Ascending aorta (tissue), 2 donors: ENCODE data around the gene CTNNA2. TPM values are rescaled to one million over a fixed set of nuclear protein-coding genes. Genes with fewer than 3 reads are reported as not detected.

Source experiments
- DNase-seq, 2 donors: peaks; one replicate each; pipeline ENCODE4 v3.0.0-alpha.2; 2019; ENCODE audit warnings: low spot score in 2 of 2
- H3K27ac ChIP-seq, 2 donors: fragments of 200-600 bp; sonication (generic); one replicate each; pipeline ENCODE4 v1.5.1; 2016 to 2017; ENCODE audit warnings: mild to moderate bottlenecking in 1 of 2
- H3K27me3 ChIP-seq: fragments of 200-600 bp; sonication (generic); one replicate; pipeline ENCODE4 v1.5.1; 2017
- H3K36me3 ChIP-seq, 2 donors: fragments of 200-600 bp; sonication (generic); one replicate each; pipeline ENCODE4 v1.5.1; 2016
- H3K4me1 ChIP-seq, 2 donors: fragments of 200-600 bp; sonication (generic); one replicate each; pipeline ENCODE4 v1.5.1; 2016 to 2017; ENCODE audit warnings: mild to moderate bottlenecking in 1 of 2
- H3K4me3 ChIP-seq, 2 donors: fragments of 200-600 bp; sonication (generic); one replicate each; pipeline ENCODE4 v1.5.1; 2016 to 2017; ENCODE audit warnings: mild to moderate bottlenecking in 1 of 2
- H3K9me3 ChIP-seq, 2 donors: fragments of 200-600 bp; sonication (generic); one replicate each; pipeline ENCODE4 v1.5.1; 2016
- intact Hi-C: fragments of 100-400 bp; cut with DNase I; formaldehyde crosslinking; loops from one replicate; pipeline ENCODE4 v1.15.1; 2023
- total RNA-seq: library from RNA; depleted of rRNA; stranded (reverse); fragments of >200 nt; gene quantifications from one replicate; pipeline ENCODE4 v1.1.0, GENCODE V29; 2016
- TF ChIP-seq, protein P1 (sequence below), 3 experiments: fragments of 200-600 bp in 2 of 3; fragments of 450-650 bp in 1 of 3; sonication (generic) in 2 of 3; IDR thresholded peaks; one replicate each; pipeline ENCODE4 v1.5.1; 2016 to 2019; ENCODE audit warnings: antibody characterized with exemption in 3 of 3, mild to moderate bottlenecking in 1 of 3, moderate library complexity in 1 of 3

CTNNA2 gene
- total RNA-seq, 1 donor from 2014 or later = not detected

DNA sequence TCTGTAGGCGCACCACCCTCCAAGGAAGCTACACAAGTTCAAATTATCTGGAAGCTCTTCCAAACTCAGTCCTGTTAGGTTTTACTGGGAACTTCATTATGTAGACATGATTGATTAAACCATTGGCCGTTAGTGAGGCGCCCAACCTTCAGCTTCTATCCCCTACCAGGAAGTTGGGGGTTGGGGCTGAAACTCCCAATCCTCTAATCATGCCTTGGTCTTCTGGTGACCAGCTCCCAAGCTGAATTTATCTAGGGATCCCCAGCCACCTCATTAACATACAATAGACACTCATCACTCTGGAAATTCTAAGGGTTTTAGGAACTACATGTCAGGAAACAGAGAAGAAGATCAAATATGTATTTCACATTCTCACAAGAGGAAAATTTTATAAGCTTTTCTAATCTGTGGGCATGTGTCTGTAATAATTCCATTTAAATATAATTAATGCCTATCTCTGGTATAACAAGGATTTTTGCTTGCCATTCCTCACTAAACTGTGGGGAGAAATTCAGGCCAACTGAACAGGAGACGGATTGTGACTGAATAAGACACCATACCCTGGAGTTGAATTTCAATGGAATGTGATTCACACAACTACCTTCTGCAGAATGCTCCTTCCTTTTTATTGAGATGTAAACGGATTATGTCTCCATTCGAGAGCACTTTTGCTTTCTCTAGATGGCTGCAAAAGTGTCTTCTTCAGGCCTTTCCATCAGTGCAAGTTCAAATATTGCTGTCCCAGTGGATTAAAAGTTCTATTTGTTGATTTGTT is 463.1 kb downstream of the CTNNA2 start:
- H3K4me1 ChIP-seq = no peaks in the 10 kb centered on the region
- intact Hi-C loops = no loop called here
- no peak for DNase-seq
- H3K9me3 ChIP-seq = no peaks in the 10 kb centered on the region
- no peak overlapping the region for H3K27ac ChIP-seq
- no peak overlapping the region for H3K4me3 ChIP-seq
- TF ChIP-seq, protein P1, sequence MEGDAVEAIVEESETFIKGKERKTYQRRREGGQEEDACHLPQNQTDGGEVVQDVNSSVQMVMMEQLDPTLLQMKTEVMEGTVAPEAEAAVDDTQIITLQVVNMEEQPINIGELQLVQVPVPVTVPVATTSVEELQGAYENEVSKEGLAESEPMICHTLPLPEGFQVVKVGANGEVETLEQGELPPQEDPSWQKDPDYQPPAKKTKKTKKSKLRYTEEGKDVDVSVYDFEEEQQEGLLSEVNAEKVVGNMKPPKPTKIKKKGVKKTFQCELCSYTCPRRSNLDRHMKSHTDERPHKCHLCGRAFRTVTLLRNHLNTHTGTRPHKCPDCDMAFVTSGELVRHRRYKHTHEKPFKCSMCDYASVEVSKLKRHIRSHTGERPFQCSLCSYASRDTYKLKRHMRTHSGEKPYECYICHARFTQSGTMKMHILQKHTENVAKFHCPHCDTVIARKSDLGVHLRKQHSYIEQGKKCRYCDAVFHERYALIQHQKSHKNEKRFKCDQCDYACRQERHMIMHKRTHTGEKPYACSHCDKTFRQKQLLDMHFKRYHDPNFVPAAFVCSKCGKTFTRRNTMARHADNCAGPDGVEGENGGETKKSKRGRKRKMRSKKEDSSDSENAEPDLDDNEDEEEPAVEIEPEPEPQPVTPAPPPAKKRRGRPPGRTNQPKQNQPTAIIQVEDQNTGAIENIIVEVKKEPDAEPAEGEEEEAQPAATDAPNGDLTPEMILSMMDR (IDR thresholded peaks at IDR 0.05) = no peak
- no peaks in the 10 kb centered on the region for H3K36me3 ChIP-seq
- H3K27me3 ChIP-seq = no peaks in the 10 kb centered on the region

DNA sequence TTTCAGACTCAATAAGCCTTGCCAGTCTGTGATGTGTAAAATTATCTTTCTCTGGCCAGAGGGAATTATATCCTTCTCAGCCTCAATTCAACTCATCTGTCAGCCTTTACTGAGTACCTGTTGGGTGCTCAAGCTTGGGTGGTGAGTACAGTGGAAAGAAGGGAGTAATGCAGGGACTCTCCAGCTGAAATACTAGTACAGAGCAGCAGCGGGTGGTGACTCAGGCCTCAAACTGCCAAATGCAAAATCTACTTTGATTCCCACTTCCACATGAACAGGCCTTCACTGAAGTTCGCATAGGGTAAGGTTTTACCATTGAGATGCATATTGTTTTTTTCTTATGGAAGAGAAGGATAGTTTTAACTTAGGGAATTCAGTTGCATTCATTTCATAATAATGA is 464.9 kb downstream of the CTNNA2 start:
- DNase-seq = no peak
- H3K27me3 ChIP-seq = no peaks in the 10 kb centered on the region
- intact Hi-C loops = no loop called here

DNA sequence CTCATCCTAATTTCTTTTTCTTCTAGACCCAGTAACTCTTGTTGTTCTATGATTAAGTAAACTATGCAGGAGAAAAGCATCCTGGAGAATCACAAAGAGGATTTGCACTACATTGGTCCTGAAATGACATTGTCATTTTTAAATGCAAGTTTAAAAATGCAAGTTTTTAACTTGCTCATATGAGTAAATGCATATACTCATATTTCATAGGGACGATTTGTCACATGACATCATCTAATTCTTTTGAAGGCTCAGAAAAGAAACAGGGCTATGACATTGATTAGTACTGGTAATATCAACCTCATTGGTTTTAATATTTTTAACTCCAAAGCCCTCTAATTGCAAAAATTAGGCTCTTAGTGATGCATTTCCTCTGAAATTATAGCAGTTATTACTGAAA is 467.3 kb downstream of the CTNNA2 start:
- no peaks in the 10 kb centered on the region for H3K4me1 ChIP-seq
- no peaks in the 10 kb centered on the region for H3K27me3 ChIP-seq
- H3K9me3 ChIP-seq = no peaks in the 10 kb centered on the region
- TF ChIP-seq, protein P1 (IDR thresholded peaks at IDR 0.05) = no peak
- no peak overlapping the region for H3K4me3 ChIP-seq
- DNase-seq = no peak
- no peak overlapping the region for H3K27ac ChIP-seq
- no peaks in the 10 kb centered on the region for H3K36me3 ChIP-seq
- intact Hi-C loops = no loop called here

More for the DNA sequence above, 464.9 kb downstream of the CTNNA2 start:
- H3K4me1 ChIP-seq = no peaks in the 10 kb centered on the region
- TF ChIP-seq, protein P1 (IDR thresholded peaks at IDR 0.05) = no peak
- H3K36me3 ChIP-seq = no peaks in the 10 kb centered on the region
- no peak overlapping the region for H3K27ac ChIP-seq
- no peaks in the 10 kb centered on the region for H3K9me3 ChIP-seq
- no peak overlapping the region for H3K4me3 ChIP-seq

DNA sequence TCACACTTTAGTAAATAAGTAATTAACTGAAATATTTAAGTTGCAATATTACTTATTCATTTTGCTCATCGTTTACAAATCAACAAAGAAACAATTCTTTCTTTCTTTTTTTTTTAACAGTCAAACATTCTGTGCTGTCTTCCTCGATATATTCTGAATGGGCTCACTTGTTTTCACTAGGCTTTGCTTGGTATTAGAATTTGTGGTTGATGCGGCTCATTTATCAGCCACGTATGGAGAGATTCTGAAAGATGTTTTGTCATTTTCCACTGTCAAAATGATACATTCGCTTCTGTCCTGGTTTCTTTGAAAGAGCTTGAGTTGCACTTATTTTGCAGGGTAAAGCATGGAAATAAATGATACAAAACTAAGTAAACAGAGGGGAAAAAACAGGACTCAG is 468.0 kb downstream of the CTNNA2 start:
- H3K4me1 ChIP-seq = no peaks in the 10 kb centered on the region
- TF ChIP-seq, protein P1 (IDR thresholded peaks at IDR 0.05) = no peak
- H3K4me3 ChIP-seq = no peak overlapping the region
- H3K36me3 ChIP-seq = no peaks in the 10 kb centered on the region
- intact Hi-C loops = no loop called here
- no peaks in the 10 kb centered on the region for H3K9me3 ChIP-seq
- H3K27ac ChIP-seq = no peak overlapping the region
- no peaks in the 10 kb centered on the region for H3K27me3 ChIP-seq
- no peak for DNase-seq

DNA sequence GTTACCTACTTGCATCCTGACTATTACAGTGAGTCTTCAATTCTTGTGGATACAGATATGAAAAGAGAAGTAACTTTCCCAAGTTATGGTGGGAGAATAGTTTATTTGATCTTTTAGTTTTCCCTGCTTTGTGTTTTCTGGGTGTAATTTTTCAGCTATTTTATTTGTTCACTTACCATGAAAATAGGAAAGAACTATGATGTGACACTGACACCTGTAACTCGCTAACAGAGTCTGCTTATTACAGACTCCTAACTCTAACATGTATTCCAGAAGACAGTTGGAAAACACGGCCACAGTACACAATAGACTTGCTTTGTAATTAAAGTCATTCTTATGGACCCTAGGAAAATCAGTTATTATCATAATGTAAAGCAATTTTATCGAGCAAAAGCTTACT is 468.5 kb downstream of the CTNNA2 start:
- TF ChIP-seq, protein P1 (IDR thresholded peaks at IDR 0.05) = no peak
- Histone ChIP-seq H3K9me3 (no peaks in the 10 kb centered on the region), H3K27ac (no peak overlapping the region), H3K4me1 (no peaks in the 10 kb centered on the region), H3K36me3 (no peaks in the 10 kb centered on the region), H3K27me3 (no peaks in the 10 kb centered on the region), H3K4me3 (no peak overlapping the region)
- intact Hi-C loops = no loop called here
- DNase-seq = no peak
